ENCODE data around the gene ROR1. TPM values are rescaled to one million over a fixed set of nuclear protein-coding genes. Genes with fewer than 3 reads are reported as not detected.

Gene ROR1
- total RNA-seq, 3 donors from 2014 or later: 3.1 to 19.8 (median 3.4) TPM

DNA sequence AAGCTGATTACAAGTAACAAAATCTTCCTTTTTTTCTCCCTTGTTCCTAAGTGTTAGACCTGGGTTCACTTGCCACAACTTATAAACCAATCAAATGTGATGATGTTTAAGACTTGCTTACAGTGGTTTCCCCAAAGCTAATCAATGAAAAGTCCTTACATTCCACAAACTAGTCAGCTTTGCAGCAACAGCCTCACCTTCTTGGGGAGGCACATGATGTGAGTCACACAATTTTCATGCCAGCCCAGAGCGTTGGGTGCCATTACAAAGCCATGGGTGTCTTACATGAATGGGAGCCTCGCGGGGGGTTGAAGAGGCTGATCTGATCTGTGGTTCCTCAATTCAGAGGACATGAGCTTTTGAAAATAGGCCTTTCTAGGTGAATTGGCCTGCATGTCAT lies 338.0 kb downstream of the ROR1 start:
- TF ChIP-seq, protein P1, sequence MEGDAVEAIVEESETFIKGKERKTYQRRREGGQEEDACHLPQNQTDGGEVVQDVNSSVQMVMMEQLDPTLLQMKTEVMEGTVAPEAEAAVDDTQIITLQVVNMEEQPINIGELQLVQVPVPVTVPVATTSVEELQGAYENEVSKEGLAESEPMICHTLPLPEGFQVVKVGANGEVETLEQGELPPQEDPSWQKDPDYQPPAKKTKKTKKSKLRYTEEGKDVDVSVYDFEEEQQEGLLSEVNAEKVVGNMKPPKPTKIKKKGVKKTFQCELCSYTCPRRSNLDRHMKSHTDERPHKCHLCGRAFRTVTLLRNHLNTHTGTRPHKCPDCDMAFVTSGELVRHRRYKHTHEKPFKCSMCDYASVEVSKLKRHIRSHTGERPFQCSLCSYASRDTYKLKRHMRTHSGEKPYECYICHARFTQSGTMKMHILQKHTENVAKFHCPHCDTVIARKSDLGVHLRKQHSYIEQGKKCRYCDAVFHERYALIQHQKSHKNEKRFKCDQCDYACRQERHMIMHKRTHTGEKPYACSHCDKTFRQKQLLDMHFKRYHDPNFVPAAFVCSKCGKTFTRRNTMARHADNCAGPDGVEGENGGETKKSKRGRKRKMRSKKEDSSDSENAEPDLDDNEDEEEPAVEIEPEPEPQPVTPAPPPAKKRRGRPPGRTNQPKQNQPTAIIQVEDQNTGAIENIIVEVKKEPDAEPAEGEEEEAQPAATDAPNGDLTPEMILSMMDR (IDR thresholded peaks at IDR 0.05): no peak
- DNase-seq: no peak
- Histone ChIP-seq H3K36me3 (ENCODE audit: low read depth) (no peaks in the 10 kb centered on the region), H3K4me1 (ENCODE audit: low read depth) (no peaks in the 10 kb centered on the region), H3K4me3 (no peak overlapping the region), H3K9me3 (no peaks in the 10 kb centered on the region)
- intact Hi-C loops (cut with DNase I, micrococcal nuclease): no loop called here
- ATAC-seq: no peak

DNA sequence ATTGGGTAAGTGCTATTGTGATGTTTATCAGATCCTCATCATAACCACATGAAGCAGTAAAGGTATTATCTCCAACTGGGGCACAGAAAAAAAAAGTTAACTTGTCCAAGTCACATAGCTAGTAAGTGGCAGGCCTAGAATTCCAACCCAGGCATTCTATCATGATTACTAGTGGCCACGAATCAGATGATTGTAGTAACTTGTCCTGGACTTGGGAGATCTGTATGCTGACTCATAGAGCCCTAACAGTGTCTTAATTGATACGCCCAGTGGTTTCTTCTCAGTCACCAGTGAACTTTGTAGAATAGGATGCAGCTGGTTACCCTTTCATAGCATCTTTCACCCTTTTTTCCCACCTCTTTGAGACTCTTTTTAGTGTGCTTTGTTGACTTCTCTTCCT lies 338.5 kb downstream of the ROR1 start:
- ATAC-seq: no peak
- intact Hi-C loops (cut with DNase I, micrococcal nuclease): no loop called here
- Histone ChIP-seq H3K36me3 (ENCODE audit: low read depth) (no peaks in the 10 kb centered on the region), H3K9me3 (no peaks in the 10 kb centered on the region), H3K4me1 (ENCODE audit: low read depth) (no peaks in the 10 kb centered on the region), H3K4me3 (no peak overlapping the region)
- TF ChIP-seq, protein P1 (IDR thresholded peaks at IDR 0.05): no peak
- no peak for DNase-seq

DNA sequence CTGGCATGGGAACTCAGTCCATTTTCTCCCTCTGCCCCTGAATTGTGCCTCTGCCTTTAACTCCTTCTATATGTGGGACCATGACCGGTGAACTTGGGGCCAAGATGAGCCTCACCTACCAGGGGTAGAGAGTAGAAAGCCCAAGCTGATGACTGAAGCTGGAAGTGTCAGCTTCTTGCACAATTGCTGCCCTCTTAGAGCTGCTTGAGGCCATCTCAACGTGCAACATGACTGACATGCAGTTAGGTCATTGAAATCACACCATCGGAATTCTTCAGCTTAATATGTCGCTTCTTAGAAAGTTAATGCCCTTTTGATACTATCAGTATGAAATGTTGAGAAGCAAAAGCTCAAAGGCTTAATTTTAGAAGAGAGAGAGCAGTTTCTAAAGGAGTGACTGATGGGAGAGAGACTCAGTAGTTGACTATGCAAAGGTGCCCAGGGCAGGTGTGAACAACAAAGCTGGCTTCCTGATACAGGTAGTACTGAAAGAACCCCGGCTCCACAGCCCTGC lies 340.3 kb downstream of the ROR1 start:
- no peaks in the 10 kb centered on the region for H3K36me3 ChIP-seq (ENCODE audit: low read depth)
- intact Hi-C loops (cut with DNase I, micrococcal nuclease): no loop called here

DNA sequence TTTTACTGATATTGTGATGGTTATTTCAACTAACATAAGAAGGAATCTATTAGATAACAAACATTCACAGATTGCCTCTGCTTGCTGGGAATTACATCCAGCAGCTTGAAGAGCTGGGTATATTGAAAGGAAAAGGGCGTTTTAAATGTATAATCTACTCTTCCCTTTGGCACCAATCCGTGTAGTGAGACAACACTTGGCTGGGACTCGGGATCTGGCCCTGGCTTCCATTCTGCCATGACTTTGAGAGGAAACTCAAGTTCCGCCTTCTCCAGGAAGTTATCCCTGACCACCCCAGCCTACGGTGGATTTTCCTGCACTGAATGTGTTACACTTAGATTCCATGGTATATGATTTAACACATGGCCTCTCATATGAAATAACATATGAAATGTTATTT lies 342.7 kb downstream of the ROR1 start:
- TF ChIP-seq, protein P1 (IDR thresholded peaks at IDR 0.05): no peak
- Histone ChIP-seq H3K4me3 (no peak overlapping the region), H3K4me1 (ENCODE audit: low read depth) (no peaks in the 10 kb centered on the region), H3K36me3 (ENCODE audit: low read depth) (no peaks in the 10 kb centered on the region), H3K9me3 (no peaks in the 10 kb centered on the region)
- intact Hi-C loops (cut with DNase I, micrococcal nuclease): no loop called here
- DNase-seq (no peak), ATAC-seq (no peak)

More for the DNA sequence above, 340.3 kb downstream of the ROR1 start:
- ATAC-seq (no peak), DNase-seq (no peak)
- Histone ChIP-seq H3K4me3 (no peak overlapping the region), H3K4me1 (ENCODE audit: low read depth) (no peaks in the 10 kb centered on the region), H3K9me3 (no peaks in the 10 kb centered on the region)
- TF ChIP-seq, protein P1 (IDR thresholded peaks at IDR 0.05): no peak

DNA sequence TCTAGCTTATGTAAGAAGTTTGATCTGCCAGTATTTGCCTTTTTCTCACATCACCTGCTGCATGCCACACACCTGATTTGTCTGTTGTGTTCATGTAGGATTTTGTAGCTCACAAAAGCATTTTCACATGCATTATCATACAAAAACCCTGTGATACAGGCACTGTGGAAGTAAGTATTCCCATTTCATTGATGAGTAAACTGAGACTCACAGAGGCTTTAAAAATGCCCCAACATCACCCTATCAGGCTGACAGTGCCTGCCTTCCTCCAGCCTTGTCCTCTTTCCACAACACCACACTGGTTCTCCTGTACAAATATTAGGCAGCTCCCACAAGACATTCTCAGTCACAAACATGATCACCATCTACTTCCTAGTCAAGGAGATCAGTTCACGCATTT lies 343.7 kb downstream of the ROR1 start:
- DNase-seq (no peak), ATAC-seq (no peak)
- Histone ChIP-seq H3K36me3 (ENCODE audit: low read depth) (no peaks in the 10 kb centered on the region), H3K4me3 (no peak overlapping the region), H3K9me3 (no peaks in the 10 kb centered on the region), H3K4me1 (ENCODE audit: low read depth) (no peaks in the 10 kb centered on the region)
- TF ChIP-seq, protein P1 (IDR thresholded peaks at IDR 0.05): no peak
- intact Hi-C loops (cut with DNase I, micrococcal nuclease): no loop called here

All from mucosa of descending colon (tissue), 3 donors.